NT2/D1 (cell line): ENCODE data around the gene TMC6.
A peak's percentile ranks its signal among the peaks of the same experiment; 100 is the strongest.

Experiments
- DNase-seq: peaks from one replicate; pipeline ENCODE4 v3.0.0-alpha.2; 2011; ENCODE audit warnings: low read depth, low spot score
- H3K27me3 ChIP-seq: 2 replicates; pipeline ENCODE4 v1.6.0; 2011; ENCODE audit warnings: mild to moderate bottlenecking; ENCODE audit not compliant: insufficient read length, insufficient read depth
- H3K36me3 ChIP-seq: 2 replicates; pipeline ENCODE4 v1.6.1; 2011; ENCODE audit warnings: mild to moderate bottlenecking, low read length, mixed read lengths; ENCODE audit not compliant: insufficient read depth, insufficient read length
- H3K4me1 ChIP-seq: 2 replicates; pipeline ENCODE4 v1.5.1; 2011; ENCODE audit not compliant: insufficient read depth, insufficient read length
- H3K4me3 ChIP-seq: 2 replicates; pipeline ENCODE4 v1.5.1; 2011; ENCODE audit warnings: low read depth; ENCODE audit not compliant: insufficient read length
- H3K9ac ChIP-seq: 2 replicates; pipeline ENCODE4 v1.6.0; 2011; ENCODE audit warnings: low read depth; ENCODE audit not compliant: insufficient read length
- H3K9me3 ChIP-seq: 2 replicates; pipeline ENCODE4 v1.5.1; 2011; ENCODE audit warnings: mild to moderate bottlenecking, low read length; ENCODE audit not compliant: insufficient read depth
- SUZ12 ChIP-seq: IDR thresholded peaks from 2 replicates; pipeline ENCODE4 v1.6.1; 2011; ENCODE audit not compliant: insufficient read length, insufficient read depth; ENCODE audit errors: extremely low read depth
- YY1 ChIP-seq: IDR thresholded peaks from 2 replicates; pipeline ENCODE4 v1.6.1; 2011; ENCODE audit not compliant: insufficient read length, insufficient read depth
- ZNF274 ChIP-seq: IDR thresholded peaks from 2 replicates; pipeline ENCODE4 v1.6.1; 2011; ENCODE audit warnings: mild to moderate bottlenecking, low read depth, low read length

TMC6 gene

GRCh38 chr17:78122216-78122930, 6.2 kb downstream of the TMC6 start:
- Histone ChIP-seq H3K9ac (no peak overlapping the region), H3K27me3 (no peaks in the 10 kb centered on the region), H3K4me1 (peaks cover 36% of the 10 kb centered on the region), H3K9me3 (no peaks in the 10 kb centered on the region), H3K4me3 (no peak overlapping the region), H3K36me3 (peaks cover 74% of the 10 kb centered on the region)
- no peak for TF ChIP-seq ZNF274
- TF ChIP-seq SUZ12, result no peak
- DNase-seq, result no peak

DNA sequence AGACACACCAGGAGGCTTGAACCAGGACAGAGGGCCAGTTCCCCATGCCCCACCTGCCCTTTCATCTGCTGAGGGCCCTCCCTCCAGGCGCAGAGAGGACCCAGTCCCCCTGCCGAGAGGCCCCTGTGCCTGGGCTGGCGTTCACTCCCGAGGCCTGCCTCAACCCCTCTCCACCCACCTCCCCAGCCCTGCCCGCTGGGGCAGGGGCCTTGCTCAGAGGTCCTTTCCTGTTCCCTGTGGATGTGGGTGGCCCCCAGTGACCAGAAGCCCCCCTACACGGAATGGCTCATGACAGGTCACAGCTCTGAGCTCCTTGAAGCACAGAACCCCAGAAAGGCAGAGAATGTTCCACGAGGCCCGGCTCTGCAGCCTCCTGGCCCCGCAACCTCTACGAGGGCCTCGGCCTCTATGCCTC, 6.7 kb downstream of the TMC6 start:
- Histone ChIP-seq H3K4me1 (peaks cover 34% of the 10 kb centered on the region), H3K36me3 (peaks cover 80% of the 10 kb centered on the region), H3K4me3 (no peak overlapping the region), H3K9ac (peak overlapping the region; percentile 21), H3K9me3 (no peaks in the 10 kb centered on the region), H3K27me3 (no peaks in the 10 kb centered on the region)
- no peak for DNase-seq
- TF ChIP-seq ZNF274 (no peak), YY1 (no peak), SUZ12 (no peak)

DNA sequence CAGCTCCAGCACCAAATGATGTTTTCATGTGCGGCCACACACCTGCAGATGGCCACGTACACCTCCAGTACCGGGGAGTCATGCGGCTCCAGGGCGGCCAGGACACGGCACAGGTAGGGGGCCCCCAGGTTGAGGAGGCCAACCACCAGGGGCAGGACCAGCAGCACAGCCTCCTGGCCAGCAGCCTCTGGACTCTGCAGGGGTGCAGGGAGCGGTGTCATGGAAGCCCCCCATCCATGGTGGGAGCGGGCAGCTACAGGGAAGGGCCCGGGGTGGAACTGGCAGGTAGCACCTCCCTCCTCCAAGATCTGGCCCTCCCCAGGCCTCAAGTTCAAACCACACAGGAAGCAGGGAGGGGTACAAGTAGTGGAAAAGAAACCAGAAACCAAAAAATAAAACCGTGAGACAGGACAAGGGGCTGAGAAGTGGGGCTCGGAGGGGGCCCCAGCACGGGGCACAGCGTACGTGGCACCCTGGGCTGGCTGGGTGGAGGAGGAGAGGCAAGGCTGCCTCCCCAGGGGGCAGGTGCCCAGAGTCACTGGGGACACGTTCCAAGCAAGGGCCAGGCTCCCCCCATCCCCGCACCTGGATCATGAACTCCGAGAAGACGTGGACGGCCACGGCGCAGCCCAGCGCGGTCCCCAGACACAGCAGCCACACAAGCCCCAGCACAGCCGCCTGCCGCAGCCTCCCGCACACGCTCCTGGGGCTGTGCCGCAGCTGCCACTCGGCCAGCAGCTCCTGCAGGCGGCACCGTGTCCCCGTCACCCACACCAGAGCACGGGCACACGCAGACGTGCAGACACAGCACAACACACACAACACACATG, 7.4 kb downstream of the TMC6 start:
- TF ChIP-seq SUZ12, result no peak
- no peak for TF ChIP-seq YY1
- TF ChIP-seq ZNF274, result no peak
- Histone ChIP-seq H3K4me3 (no peak overlapping the region), H3K36me3 (peaks cover 78% of the 10 kb centered on the region), H3K9ac (peak overlapping the region; percentile 21), H3K9me3 (no peaks in the 10 kb centered on the region), H3K4me1 (peaks cover 28% of the 10 kb centered on the region), H3K27me3 (no peaks in the 10 kb centered on the region)
- DNase-seq, result no peak

DNA sequence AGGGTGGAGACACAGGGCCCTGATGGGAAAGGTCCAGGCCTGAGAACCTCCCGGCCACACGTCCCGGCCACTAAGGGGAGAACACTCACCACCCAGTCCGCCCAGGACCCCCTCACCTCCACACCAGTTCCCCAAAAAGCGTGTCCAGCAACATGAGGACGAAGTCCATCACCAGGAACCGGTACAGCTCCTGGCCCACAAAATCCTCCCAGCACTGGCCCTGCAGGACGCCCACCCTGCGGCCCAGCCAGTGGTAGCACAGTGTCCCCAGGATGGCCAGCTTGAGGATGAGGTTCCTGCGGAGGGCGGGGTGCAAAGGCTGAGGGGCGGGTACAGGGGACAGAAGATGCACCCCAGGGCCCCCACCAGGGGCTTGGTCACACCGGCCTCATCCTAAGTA, 8.0 kb downstream of the TMC6 start:
- H3K4me3 ChIP-seq, result no peak overlapping the region
- peaks cover 74% of the 10 kb centered on the region for H3K36me3 ChIP-seq
- H3K4me1 ChIP-seq, result peaks cover 23% of the 10 kb centered on the region
- TF ChIP-seq SUZ12 (no peak), YY1 (no peak), ZNF274 (no peak)
- no peak for DNase-seq
- no peaks in the 10 kb centered on the region for H3K27me3 ChIP-seq
- no peaks in the 10 kb centered on the region for H3K9me3 ChIP-seq
- no peak overlapping the region for H3K9ac ChIP-seq

DNA sequence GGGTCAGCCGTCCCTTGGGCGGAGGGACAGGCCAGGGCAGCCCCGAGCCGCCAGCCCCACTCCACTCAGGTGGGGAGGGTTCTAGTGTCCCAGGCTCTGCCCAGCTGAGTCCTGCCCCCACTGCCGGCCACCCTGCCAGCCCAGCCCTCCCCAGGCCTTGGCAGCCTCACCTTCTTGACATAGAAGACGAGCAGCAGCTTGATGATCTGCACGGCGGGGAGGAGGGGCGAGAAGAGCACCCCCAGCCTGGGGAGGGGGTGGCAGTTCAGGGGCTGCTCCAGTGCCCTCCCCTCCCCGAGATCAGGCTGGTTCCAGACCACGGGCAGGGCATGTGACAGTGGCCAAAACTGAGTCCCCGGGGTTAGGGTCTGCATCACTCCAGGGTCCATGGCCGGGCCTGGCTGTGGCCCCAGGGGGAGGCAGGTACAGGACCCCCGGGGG, 9.7 kb downstream of the TMC6 start:
- DNase-seq, result no peak
- H3K9me3 ChIP-seq, result no peaks in the 10 kb centered on the region
- no peak overlapping the region for H3K9ac ChIP-seq
- H3K4me1 ChIP-seq, result peaks cover 7% of the 10 kb centered on the region
- TF ChIP-seq ZNF274 (no peak), SUZ12 (no peak), YY1 (no peak)
- peaks cover 69% of the 10 kb centered on the region for H3K36me3 ChIP-seq
- H3K4me3 ChIP-seq, result no peak overlapping the region
- H3K27me3 ChIP-seq, result no peaks in the 10 kb centered on the region

DNA sequence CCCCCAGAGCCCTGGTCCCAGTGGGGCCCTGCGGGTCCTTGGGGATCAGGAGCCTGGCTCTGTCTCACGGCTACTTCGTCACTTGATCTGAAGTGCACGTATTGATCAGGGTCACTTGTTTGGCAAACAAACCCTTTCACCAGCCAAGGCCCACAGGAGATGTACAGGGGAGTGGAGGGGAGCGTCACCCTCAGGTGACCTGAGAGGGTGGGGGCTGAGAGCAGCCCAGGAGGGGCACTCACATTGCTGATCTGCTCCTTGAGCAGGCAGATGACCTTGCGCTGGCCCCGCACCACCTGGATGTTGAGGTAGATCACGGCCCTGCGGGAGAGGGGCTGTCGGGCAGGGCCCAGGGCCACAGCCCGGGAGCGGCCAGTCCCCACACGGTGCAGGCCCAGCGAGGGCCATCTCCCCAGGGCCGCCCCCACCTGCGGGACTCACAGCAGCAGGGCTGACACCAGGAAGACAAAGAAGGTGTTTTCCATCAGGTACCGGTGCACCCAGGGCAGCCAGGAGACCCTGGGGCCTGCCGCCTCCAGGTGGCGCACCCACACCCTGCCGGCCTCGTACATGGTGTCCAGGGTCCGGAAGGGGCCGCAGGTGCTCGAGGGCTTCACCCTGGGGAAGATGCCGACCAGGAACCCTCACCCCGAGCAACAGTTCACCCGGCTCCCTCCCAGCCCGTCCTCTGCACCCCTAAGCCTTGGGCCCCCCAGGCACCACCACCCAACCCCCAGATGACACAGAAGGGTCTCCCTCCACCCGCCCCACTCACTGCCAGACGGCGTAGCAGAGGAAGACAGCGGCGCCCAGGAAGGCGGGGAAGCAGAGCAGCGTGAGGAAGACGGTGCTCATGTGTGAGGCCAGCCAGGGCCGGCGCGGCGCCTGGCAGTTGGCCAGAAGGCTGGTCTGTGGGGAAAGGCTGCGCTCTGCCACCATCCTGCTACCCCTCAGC, 11.3 kb downstream of the TMC6 start:
- Histone ChIP-seq H3K36me3 (peaks cover 62% of the 10 kb centered on the region), H3K27me3 (no peaks in the 10 kb centered on the region), H3K4me3 (no peak overlapping the region), H3K9ac (peak overlapping the region; percentile 21), H3K9me3 (no peaks in the 10 kb centered on the region), H3K4me1 (peaks cover 9% of the 10 kb centered on the region)
- TF ChIP-seq ZNF274 (no peak), SUZ12 (no peak), YY1 (no peak)
- DNase-seq, result no peak
